ENCODE data around the gene DEDD.

Gene DEDD, protein sequence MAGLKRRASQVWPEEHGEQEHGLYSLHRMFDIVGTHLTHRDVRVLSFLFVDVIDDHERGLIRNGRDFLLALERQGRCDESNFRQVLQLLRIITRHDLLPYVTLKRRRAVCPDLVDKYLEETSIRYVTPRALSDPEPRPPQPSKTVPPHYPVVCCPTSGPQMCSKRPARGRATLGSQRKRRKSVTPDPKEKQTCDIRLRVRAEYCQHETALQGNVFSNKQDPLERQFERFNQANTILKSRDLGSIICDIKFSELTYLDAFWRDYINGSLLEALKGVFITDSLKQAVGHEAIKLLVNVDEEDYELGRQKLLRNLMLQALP

DNA sequence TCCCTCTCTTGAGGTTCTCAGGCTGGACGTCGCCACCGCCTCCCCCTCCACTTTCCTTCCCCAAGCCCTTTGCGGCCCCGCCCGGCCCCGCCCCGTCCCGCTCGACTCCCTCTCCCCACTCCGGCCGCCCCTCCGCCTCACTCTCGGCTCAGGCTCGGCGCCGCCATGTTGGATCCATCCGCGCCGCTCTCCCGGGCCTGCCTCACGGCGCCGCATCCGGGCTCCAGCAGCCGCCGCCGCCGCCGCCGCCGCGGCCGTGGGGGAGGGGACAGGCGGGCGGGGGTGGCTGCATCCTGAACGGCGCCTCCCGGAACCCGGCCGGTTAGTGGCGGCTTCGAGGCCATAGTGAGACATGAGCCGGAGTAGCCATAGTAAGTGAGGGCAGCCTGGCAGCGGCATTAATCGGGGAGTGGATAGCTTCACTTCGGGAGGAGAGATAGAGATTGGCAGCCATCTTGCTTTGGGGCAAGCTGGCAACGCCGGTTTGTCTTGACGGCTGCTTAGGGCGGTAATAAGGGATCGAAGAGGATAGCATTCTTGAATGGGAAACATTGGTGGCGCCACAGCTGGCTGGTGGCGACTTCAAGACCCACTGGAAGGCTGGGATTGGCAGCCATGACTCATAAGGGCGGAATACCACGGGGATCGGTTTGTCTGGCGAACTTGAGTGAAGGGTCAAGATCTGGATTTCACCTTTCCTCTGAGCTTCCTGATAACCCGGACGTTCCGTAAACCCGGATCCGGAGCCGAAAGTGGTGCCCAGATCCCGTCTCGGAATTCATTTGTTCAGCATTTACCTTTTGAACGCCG lies at the start of gene DEDD:
Gene DEDD, minus strand, starts transcription at position 258 of the 810 bp plus-strand sequence. CDS start 8,205 bp downstream, outside the sequence.
- peak; percentile 93 for DNase-seq (ENCODE audit: low spot score)

DNA sequence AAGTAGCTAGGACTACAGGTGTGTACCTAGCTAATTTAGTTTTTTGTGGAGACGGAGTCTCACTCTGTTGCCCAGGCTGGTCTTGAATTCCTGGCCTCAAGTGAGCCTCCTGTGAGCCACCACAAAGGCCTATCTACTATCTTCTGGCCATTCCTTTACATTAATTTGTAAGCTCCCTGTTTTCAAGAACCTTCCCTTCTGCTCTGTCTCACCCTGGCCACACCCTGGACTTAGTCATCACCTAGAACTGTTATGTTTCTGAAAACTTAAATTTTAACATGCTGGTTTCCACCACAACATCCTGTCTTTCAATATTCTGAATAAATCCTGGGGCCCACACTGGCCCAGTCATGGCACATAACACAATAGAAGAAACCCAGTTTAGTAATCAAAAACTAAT lies 49.7 kb upstream of the DEDD start:
- no peak for DNase-seq (ENCODE audit: low spot score)

DNA sequence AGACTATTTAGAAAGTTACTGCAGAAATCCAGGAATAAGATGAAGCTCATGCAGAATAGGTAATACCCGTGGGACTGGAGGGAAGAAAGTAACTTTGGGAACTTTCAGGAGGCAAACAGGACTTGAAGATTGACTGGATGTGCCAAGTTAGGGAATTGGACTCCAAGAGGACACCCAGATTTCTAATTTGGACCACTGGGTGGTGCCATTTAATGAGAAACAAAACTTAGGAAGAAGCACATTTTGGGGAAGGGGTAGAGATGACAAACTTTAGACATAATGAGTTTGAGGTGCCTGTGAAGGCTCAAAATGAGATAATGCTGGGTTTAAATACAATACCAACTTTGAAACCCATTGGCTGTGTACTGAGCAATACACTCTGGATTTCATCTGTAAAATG lies 48.2 kb upstream of the DEDD start:
- DNase-seq (ENCODE audit: low spot score): no peak

DNA sequence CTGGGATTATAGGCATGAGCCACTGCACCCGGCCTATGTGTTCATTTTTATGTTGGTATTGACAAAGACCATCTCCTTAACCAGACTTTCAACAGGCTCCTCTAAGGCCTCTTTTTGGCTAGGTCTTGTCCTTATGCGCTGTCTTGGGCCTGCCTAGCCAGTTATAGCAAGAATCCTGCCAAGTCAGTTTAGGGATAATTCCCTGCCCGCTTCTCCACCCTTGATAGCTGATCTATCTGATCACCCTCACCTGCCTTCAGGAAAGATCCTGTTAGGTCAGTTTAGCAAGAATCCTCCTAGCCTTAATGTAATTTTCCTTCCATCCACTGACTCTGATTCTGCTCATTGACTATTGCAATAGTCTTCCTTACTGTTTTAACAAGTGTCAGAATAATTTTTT lies 47.2 kb upstream of the DEDD start:
- DNase-seq (ENCODE audit: low spot score): no peak

DNA sequence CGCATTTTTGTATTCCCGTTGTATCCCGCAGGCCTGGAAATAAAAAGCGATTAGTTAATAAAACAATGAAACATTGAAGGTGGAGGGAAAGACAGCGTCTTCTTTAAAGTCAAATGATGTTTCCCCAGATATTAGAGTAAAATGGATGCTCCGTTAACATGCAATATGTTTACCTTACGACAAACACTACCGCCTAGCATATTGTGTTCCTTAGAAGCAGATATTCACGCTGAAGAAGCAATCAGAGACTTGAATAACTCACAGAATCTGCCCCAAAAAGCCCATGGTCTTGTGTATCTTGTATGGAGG lies 45.4 kb upstream of the DEDD start:
- DNase-seq (ENCODE audit: low spot score): no peak

GRCh38 chr1:161177112-161177935 lies 44.9 kb upstream of the DEDD start, which contains the start of gene B4GALT3:
TSS of gene B4GALT3 (minus strand) at chr1:161177507. CDS start at chr1:161176060, 1,447 bp downstream.
- DNase-seq (ENCODE audit: low spot score): peak; percentile 96

- DNase-seq (ENCODE audit: low spot score): no peak
These were observed 44.1 kb upstream of the DEDD start for GRCh38 chr1:161176468-161177111.

- peak; percentile 66 for DNase-seq (ENCODE audit: low spot score)
These were observed 43.4 kb upstream of the DEDD start for GRCh38 chr1:161175771-161176453.

- DNase-seq (ENCODE audit: low spot score): no peak
These were observed 42.4 kb upstream of the DEDD start for GRCh38 chr1:161174911-161175310.

GRCh38 chr1:161173711-161174110 lies 41.2 kb upstream of the DEDD start:
- no peak for DNase-seq (ENCODE audit: low spot score)

DNA sequence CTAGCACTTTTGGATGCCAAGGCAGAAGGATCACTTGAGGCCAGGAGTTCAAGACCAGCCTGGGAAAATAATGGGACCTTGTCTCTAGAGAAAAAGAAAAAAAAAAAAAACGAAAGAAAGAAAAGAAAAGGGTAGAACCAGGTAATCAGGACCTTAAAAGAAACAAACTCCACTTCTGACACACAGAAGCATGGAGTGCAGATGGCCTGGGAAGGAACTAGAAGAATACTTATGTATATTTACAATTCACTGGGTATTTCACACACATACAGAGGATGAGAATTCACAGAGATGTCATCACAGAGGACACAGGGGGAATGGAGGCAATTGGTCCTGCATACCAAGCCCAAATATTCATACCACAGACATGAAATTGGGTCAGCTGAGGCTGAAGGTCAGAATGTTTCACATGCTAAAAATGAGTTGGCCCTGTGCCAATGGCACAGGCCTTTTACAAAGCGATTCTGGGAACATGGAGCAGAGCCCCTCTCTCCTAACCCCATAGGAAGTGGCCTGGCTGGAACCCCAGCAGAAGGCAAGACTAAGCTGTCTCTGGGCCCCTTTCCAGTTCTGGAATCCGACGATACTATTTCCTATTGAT lies 40.4 kb upstream of the DEDD start:
- no peak for DNase-seq (ENCODE audit: low spot score)

GRCh38 chr1:161172349-161172748 lies 39.9 kb upstream of the DEDD start:
- no peak for DNase-seq (ENCODE audit: low spot score)

- no peak for DNase-seq (ENCODE audit: low spot score)
These were observed 39.2 kb upstream of the DEDD start for GRCh38 chr1:161171696-161172095.

GRCh38 chr1:161171191-161171590 lies 38.7 kb upstream of the DEDD start:
- DNase-seq (ENCODE audit: low spot score): no peak

DNA sequence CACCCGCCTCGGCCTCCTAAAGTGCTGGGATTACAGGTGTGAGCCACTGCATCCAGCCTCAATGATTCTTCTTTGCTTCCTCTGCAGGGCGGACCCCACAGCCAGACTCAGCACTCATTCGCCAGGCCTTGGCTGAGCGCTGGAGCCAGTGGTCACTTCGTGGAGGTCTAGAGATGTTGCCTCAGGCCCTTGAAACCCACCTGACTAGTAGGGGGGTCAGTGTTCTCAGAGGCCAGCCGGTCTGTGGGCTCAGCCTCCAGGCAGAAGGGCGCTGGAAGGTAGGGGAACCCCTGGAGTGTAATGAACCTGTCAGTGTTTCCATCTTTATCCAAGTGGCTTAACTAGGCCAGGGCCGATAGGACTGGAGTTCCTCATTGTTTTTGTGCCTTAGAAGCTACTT lies 36.4 kb upstream of the DEDD start:
- no peak for DNase-seq (ENCODE audit: low spot score)

GRCh38 chr1:161166669-161167548 lies 34.4 kb upstream of the DEDD start:
- DNase-seq (ENCODE audit: low spot score): no peak

GRCh38 chr1:161165742-161166668 lies 33.5 kb upstream of the DEDD start, which contains the start of gene PPOX:
TSS of gene PPOX (plus strand) at chr1:161166426. CDS start at chr1:161166848, 422 bp downstream.
- peak; percentile 92 for DNase-seq (ENCODE audit: low spot score)

GRCh38 chr1:161164901-161165610 lies 32.6 kb upstream of the DEDD start:
- DNase-seq (ENCODE audit: low spot score): no peak

Data from germinal center (tissue), 1 donor.